Measurements from ENCODE around the gene EIF4B.

DNA sequence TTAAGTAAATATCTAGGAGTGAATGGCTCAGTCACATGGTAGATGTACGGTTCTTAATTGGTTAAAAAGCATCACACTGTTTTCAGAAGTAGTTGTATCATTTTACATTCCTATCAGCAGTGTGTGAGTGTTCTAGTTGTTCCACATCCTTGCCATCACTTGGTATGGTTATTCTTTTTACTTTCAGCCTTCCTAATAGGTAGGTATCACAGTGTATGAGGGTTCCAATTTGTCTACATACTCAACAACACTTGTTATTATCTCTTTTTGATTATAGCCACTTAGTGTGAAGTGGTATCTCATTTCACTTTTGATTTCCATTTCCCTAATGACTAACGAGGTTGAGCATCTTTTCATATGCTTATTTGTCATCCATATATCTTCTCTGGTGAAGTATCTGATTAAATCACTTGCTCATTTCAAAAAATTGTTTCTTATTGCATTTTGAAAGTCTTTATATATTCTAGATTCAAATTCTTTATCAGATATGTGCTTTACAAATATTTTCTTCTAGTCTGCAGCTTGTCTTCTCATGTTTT, 76.5 kb downstream of the EIF4B start:
- TF ChIP-seq, protein P1, sequence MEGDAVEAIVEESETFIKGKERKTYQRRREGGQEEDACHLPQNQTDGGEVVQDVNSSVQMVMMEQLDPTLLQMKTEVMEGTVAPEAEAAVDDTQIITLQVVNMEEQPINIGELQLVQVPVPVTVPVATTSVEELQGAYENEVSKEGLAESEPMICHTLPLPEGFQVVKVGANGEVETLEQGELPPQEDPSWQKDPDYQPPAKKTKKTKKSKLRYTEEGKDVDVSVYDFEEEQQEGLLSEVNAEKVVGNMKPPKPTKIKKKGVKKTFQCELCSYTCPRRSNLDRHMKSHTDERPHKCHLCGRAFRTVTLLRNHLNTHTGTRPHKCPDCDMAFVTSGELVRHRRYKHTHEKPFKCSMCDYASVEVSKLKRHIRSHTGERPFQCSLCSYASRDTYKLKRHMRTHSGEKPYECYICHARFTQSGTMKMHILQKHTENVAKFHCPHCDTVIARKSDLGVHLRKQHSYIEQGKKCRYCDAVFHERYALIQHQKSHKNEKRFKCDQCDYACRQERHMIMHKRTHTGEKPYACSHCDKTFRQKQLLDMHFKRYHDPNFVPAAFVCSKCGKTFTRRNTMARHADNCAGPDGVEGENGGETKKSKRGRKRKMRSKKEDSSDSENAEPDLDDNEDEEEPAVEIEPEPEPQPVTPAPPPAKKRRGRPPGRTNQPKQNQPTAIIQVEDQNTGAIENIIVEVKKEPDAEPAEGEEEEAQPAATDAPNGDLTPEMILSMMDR (IDR thresholded peaks at IDR 0.05) = no peak
- no peak for TF ChIP-seq ZFX (IDR thresholded peaks at IDR 0.05; ENCODE audit: borderline replicate concordance)

All from 22Rv1 (cell line).